Adipose tissue (tissue), 3 donors: ENCODE measurements around the gene DDX39A. TPM values are rescaled to one million over a fixed set of nuclear protein-coding genes. Genes with fewer than 3 reads are reported as not detected.

Experiments
- H3K27ac ChIP-seq: one replicate; pipeline ENCODE4 v1.5.1; 2013; ENCODE audit warnings: low read depth, low read length
- WGBS, 3 donors: extraction: QIAGEN DNeasy Blood & Tissue Kit; methylation state at CpG; one replicate each; pipeline ENCODE4 v1.1.7; 2013; 5-methylcytosine and 5-hydroxymethylcytosine counted together
- polyA plus RNA-seq, 3 donors: library from polyadenylated mRNA; stranded (reverse); fragments of 200-250 nt; gene quantifications; one replicate each; pipeline ENCODE4 v1.2.3, GENCODE V29; 2013
- donor health status: healthy with polysubstance abuse.
- donor health status: Bipolar disorder and iron deficiency.
- donor health status: healthy.

The DDX39A gene
- polyA plus RNA-seq, 3 donors: 27.3 to 76.8 (median 65.3) TPM

DNA sequence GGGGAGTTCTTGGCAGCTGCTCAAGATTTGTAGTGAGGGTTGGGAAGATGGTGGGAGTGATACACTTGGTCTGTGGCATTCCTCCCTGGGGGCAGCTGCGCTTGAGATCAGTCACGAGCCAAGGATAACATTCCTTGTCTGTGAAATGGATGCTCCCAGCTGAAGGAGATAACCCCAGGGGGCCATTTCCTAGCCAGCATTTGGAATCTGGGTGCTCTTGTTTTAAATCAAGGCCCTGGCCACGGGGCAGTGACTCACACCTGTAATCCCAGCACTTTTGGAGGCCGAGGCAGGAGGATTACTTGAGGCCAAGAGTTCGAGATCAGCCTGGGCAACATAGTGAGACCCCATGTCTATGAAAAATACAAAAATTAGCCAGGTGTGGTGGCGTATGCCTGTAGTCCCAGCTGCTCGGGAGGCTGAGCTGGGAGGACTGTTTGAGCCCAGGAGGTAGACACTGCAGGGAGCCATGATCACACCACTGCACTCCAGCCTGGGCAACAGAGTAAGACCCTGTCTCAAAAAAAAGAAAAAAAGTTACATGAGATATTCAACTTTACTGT, 18.5 kb upstream of the DDX39A start:
- WGBS, 3 donors: 92 to 94% (median 92%) methylated on average over 7 of the region's 7 CpGs
- H3K27ac ChIP-seq: no peak overlapping the region

GRCh38 chr19:14435320-14436050, 16.3 kb upstream of the DDX39A start:
- H3K27ac ChIP-seq: no peak overlapping the region
- 64 to 81% (median 68%) methylated on average over 17 of the region's 17 CpGs for WGBS, 3 donors

GRCh38 chr19:14434543-14435319, 15.6 kb upstream of the DDX39A start:
- WGBS, 3 donors: 34 to 55% (median 44%) methylated on average over 23 of the region's 23 CpGs

DNA sequence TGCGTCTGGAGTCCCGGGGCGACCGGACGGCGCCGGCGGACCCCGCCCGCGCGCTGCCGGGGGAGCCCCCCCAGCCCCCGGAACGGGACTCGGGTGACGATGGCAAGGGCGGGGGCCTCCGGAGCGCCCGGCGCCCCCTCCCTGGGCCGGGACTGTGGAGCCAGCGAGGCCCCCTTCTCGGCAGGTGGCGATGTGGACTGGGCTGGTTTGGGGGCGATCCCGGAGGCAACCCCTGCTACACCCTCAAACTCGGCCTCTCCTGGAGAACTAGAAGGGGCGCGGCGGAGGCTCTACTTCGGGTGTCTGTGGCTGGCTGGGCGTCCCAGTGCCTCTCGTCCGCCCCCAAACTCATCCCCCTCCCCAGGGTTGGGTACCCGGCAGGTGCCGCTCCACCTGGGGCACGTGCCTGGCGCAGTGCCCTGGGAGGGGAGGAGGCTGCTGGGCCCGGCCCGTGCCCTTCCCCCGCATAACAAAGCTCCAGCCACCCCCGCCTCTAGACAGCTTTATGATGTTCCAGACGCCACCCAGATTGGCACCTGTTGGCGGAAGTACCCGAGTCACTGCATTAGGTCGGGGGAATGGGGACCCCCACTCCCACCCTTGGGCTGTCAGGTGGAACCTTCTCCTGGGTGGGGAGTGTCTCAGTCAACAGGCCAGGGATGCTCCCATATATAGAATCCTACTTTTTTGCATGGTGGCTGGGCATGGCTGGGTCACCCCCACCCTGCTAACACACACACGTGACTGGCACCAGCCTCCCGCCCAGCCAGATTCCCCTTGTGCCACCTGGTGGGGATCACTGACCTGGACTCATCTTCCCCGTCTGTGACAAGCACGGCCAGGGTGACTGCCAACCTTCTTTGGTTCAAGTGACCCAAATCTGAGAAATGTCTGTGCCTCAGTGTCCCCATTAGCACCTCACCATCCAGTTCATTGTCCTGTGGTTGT, 14.7 kb upstream of the DDX39A start:
- 1 to 3% (median 2%) methylated on average over 39 to 52 of the region's 52 CpGs for WGBS, 3 donors
- no peak overlapping the region for H3K27ac ChIP-seq

More at GRCh38 chr19:14434543-14435319, 15.6 kb upstream of the DDX39A start:
- peak overlapping the region; percentile 51 for H3K27ac ChIP-seq

DNA sequence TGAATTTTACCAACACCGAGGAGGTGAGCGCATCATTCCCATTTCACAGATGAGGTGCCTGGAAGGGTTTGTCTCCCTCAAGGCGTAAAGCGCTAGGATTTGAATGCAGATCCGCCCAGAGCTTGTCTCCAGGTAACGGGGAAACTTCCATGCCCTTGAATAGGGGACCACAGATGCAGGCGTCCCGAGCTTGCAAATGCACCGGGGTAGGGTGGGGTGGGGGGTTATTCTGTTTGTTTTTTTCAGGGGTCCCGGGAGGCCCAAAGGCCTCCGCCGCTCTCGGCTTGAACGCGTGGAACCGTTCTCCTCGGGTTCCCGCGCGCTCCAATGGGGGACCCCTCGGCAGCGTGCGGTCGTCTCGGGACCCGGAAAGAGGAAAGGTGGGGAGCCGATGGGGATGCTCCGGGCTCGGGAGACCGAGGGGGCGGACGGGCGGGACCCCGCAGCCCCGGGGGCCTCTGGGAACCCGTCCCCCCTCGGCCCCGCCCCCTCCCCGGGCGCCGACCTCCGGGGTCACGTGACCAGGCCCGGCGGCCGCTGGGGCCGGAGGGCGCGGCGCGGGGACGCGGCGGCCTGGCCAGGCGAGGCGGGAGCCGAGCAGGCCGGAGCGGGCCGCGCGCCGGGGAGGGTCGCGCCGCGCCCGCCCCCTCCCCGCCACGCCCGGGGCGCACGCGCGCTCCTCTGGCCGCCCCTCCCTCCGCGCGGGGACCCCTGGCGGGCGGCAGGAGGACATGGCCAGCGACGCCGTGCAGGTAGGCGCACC, 13.8 kb upstream of the DDX39A start, which contains the start of gene PKN1:
PKN1 (plus strand) TSS at position 516 of the 763 bp plus-strand sequence; CDS start at position 732, 216 bp downstream.
- 3 to 5% (median 4%) methylated on average over 32 to 85 of the region's 85 CpGs for WGBS, 3 donors
- no peak within 1 kb of the TSS for H3K27ac ChIP-seq

- no peak overlapping the region for H3K27ac ChIP-seq
- 64 to 78% (median 72%) methylated on average over 3 of the region's 3 CpGs for WGBS, 3 donors
Observed at GRCh38 chr19:14430712-14431111, 11.6 kb upstream of the DDX39A start.

GRCh38 chr19:14428882-14429416, 9.8 kb upstream of the DDX39A start:
- 60 to 87% (median 74%) methylated on average over 4 of the region's 4 CpGs for WGBS, 3 donors

DNA sequence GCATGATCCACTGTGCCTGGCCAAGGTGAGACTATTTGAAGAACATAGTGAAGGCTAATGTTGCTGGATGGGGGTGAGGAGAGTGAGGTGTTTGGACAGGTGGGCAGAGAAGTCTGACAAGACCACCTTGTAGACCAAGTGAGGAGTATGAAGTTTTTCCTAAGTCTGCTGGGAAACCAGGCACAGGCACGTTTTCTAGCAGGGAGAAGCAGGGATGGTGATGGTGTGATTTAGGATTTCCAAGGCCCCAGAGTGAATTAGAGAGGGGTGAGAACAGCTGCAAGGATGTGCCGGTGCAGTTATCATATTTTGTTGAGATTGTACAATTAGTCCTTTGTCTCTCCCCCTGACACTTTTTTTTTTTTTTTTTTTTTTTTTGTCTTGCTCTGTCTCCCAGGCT, 8.3 kb upstream of the DDX39A start:
- WGBS, 3 donors: 67 to 83% (median 76%) methylated on average over 2 of the region's 2 CpGs
- H3K27ac ChIP-seq: no peak overlapping the region

More at GRCh38 chr19:14428882-14429416, 9.8 kb upstream of the DDX39A start:
- no peak overlapping the region for H3K27ac ChIP-seq

DNA sequence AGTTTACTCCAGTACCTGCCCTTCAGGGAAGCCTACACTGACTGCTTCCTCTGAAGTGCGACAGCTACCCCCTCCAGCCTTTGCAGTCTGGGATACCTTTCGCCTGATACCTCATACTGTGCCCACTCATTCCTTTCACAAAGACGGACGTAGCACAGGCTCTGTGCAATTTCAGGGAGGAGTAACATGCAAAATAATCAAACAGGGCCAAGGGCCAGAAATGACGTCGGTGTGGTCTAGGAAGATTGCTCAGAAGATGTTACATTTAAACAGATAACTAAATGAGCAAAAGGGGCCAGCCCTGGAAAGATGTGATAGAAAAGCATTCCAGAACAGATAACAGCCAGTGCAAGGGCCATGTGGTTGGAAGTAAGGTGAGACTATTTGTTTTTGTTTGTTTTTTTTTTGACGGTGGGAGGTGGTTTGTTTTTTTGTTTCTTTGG, 6.6 kb upstream of the DDX39A start:
- WGBS, 3 donors: 66 to 75% (median 68%) methylated on average over 7 of the region's 7 CpGs
- no peak overlapping the region for H3K27ac ChIP-seq

- H3K27ac ChIP-seq: peak overlapping the region; percentile 38
- WGBS, 3 donors: 0 to 1% (median 0%) methylated on average over 19 to 23 of the region's 23 CpGs
Observed at GRCh38 chr19:14418856-14419105, 360 bp downstream of the DDX39A start.

DNA sequence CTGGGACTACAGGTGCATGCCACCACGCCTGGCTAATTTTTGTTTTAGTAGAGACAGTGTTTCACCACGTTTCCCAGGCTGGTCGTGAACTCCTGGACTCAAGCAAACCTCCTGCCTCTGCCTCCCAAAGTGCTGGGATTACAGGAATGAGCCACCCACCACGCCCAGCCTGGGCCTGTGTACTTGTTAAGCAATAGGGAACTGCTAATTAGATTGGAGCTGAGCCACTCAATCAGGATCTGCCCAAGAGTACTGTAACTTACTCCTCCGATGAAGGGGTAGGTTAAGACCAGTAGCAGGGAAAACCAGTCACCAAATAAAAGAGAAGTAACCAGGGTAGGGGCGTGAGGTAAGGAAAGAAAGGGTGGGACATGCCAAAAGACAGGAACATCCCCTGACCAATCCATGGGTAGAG, 2.3 kb downstream of the DDX39A start:
- 46 to 72% (median 49%) methylated on average over 6 of the region's 6 CpGs for WGBS, 3 donors
- no peak overlapping the region for H3K27ac ChIP-seq

GRCh38 chr19:14414926-14415690, 4.0 kb downstream of the DDX39A start:
- no peak overlapping the region for H3K27ac ChIP-seq
- WGBS, 3 donors: 92 to 96% (median 94%) methylated on average over 8 of the region's 8 CpGs

GRCh38 chr19:14413693-14414181, 5.4 kb downstream of the DDX39A start:
- no peak overlapping the region for H3K27ac ChIP-seq
- 62 to 78% (median 62%) methylated on average over 3 of the region's 3 CpGs for WGBS, 3 donors

GRCh38 chr19:14412996-14413692, 6.0 kb downstream of the DDX39A start:
- 79 to 90% (median 81%) methylated on average over 12 to 15 of the region's 15 CpGs for WGBS, 3 donors
- H3K27ac ChIP-seq: no peak overlapping the region

- H3K27ac ChIP-seq: no peak overlapping the region
- 86 to 91% (median 90%) methylated on average over 25 of the region's 25 CpGs for WGBS, 3 donors
Observed at GRCh38 chr19:14412324-14412995, 6.7 kb downstream of the DDX39A start.

DNA sequence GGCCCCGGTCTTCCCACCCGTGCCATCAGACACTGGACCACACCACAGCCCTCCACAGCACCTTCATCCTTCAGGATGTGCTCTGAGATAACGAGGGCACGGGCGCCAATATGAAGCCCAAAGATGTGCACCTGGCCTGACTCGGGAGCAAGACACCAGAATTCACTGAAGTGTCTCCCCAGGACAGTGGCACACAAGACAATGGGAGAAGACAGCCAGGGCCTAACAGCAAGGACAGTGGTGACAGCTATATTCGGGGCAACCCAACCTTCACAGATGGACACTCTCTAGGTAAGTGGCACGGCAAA, 7.2 kb downstream of the DDX39A start:
- WGBS, 3 donors: 89 to 96% (median 91%) methylated on average over 8 of the region's 8 CpGs

More for the DNA sequence above, 7.2 kb downstream of the DDX39A start:
- H3K27ac ChIP-seq: no peak overlapping the region
